ENCODE data around the gene MPRIP.

GRCh38 chr17:17030515-17031211 is 11.6 kb upstream of the MPRIP start:
- TF ChIP-seq ZNF521 (tag by site-specific recombination; IDR thresholded peaks at IDR 0.05) (no peak), ZBTB17 (tag by site-specific recombination; IDR thresholded peaks at IDR 0.05) (no peak), CTCF (tag by site-specific recombination; IDR thresholded peaks at IDR 0.05) (no peak)
